H1 (cell line): Measurements from ENCODE around the gene ARFRP1. TPM values are rescaled to one million over a fixed set of nuclear protein-coding genes. Genes with fewer than 3 reads are reported as not detected.

Experiments
- CTCF ChIA-PET: fragments of 300-600 bp; sonication (Branson Sonifier 250); formaldehyde crosslinking; loops from one replicate; lab custom pipeline; 2021; ENCODE audit not compliant: partially characterized antibody; lab: Charles Lee
- POLR2A ChIA-PET: fragments of 300-600 bp; sonication (Branson Sonifier 250); formaldehyde crosslinking; loops from one replicate; lab custom pipeline; 2021; ENCODE audit warnings: inconsistent platforms; ENCODE audit not compliant: partially characterized antibody; lab: Charles Lee
- DNase-seq, 2 experiments: peaks; one replicate each; pipeline versions ENCODE4 v3.0.0 to v3.0.0-alpha.2; 2010 to 2022; ENCODE audit warnings: low spot score in 2 of 2, low read depth in 1 of 2, mixed read lengths in 1 of 2
- FAIRE-seq: peaks from 2 replicates; lab custom pipeline; 2011; peaks lifted over from hg19 to GRCh38; lab: Jason Lieb, UNC
- H2AFZ ChIP-seq: 2 replicates; pipeline ENCODE4 v1.8.1; 2012; ENCODE audit warnings: low read length, inconsistent platforms
- H2AK5ac ChIP-seq: 2 replicates; pipeline ENCODE4 v1.6.1; 2013; ENCODE audit warnings: low read depth, low read length
- H2BK120ac ChIP-seq: replicated peaks from 2 replicates; pipeline ENCODE3; 2013; ENCODE audit warnings: low read depth, low read length, inconsistent platforms
- H2BK12ac ChIP-seq: 2 replicates; pipeline ENCODE4 v1.6.1; 2013; ENCODE audit warnings: low read depth, low read length
- H2BK15ac ChIP-seq: 2 replicates; pipeline ENCODE4 v1.6.1; 2013; ENCODE audit warnings: low read length
- H2BK20ac ChIP-seq: 2 replicates; pipeline ENCODE4 v1.6.1; 2013; ENCODE audit warnings: low read length
- H2BK5ac ChIP-seq: 2 replicates; pipeline ENCODE4 v1.6.1; 2013; ENCODE audit warnings: low read depth, low read length
- H3K14ac ChIP-seq: 2 replicates; pipeline ENCODE4 v1.6.1; 2013; ENCODE audit warnings: inconsistent platforms; ENCODE audit not compliant: insufficient read length
- H3K18ac ChIP-seq: 2 replicates; pipeline ENCODE4 v1.6.1; 2013; ENCODE audit warnings: low read length; ENCODE audit errors: extremely low read depth
- H3K23ac ChIP-seq: 2 replicates; pipeline ENCODE4 v1.6.1; 2013; ENCODE audit warnings: inconsistent platforms; ENCODE audit not compliant: insufficient read length
- H3K23me2 ChIP-seq: 2 replicates; pipeline ENCODE4 v1.6.1; 2013; ENCODE audit warnings: low read depth, low read length
- H3K27ac ChIP-seq: 2 replicates; pipeline ENCODE4 v1.6.1; 2011; ENCODE audit warnings: low read depth, low read length, inconsistent platforms
- H3K27me3 ChIP-seq, 4 experiments: replicated peaks in 1 of 4; 1 replicate in 1 of 4; 2 replicates in 3 of 4; pipeline versions ENCODE4 v1.6.1 to v1.8.1; 2011 to 2013; ENCODE audit warnings: low read length in 3 of 4, mild to moderate bottlenecking in 3 of 4, inconsistent platforms in 2 of 4, mixed read lengths in 2 of 4, moderate library complexity in 1 of 4; ENCODE audit not compliant: control insufficient read depth in 3 of 4, insufficient read depth in 3 of 4; ENCODE audit errors: extremely low read depth in 1 of 4
- H3K36me3 ChIP-seq, 4 experiments: 2 replicates each; pipeline versions ENCODE4 v1.6.1 to v1.8.1; 2011 to 2013; ENCODE audit warnings: mild to moderate bottlenecking in 4 of 4, low read length in 3 of 4, moderate library complexity in 2 of 4, control low read depth in 1 of 4, inconsistent platforms in 1 of 4; ENCODE audit not compliant: insufficient read depth in 4 of 4, control insufficient read depth in 2 of 4
- H3K4ac ChIP-seq: replicated peaks from 2 replicates; pipeline ENCODE3; 2013; ENCODE audit warnings: low read length, low read depth, mixed read lengths, inconsistent platforms; ENCODE audit not compliant: insufficient read length
- H3K4me1 ChIP-seq, 4 experiments: replicated peaks in 1 of 4; 1 replicate in 1 of 4; 2 replicates in 3 of 4; pipeline versions ENCODE4 v1.6.1 to v1.8.1; 2011 to 2013; ENCODE audit warnings: low read length in 3 of 4, inconsistent platforms in 2 of 4, mixed read lengths in 1 of 4; ENCODE audit not compliant: insufficient read depth in 4 of 4, control insufficient read depth in 3 of 4
- H3K4me2 ChIP-seq, 2 experiments: 2 replicates each; pipeline versions ENCODE4 v1.6.1 to v1.8.1; 2011 to 2013; ENCODE audit warnings: low read depth in 2 of 2, low read length in 2 of 2, control low read depth in 1 of 2, inconsistent platforms in 1 of 2, mild to moderate bottlenecking in 1 of 2; ENCODE audit not compliant: insufficient read depth in 1 of 2
- H3K4me3 ChIP-seq, 4 experiments: fragments of 200-600, 300-600 bp in 1 of 4; sonication (generic), shearing (Covaris generic), sonication (Bioruptor Twin) in 1 of 4; 2 replicates each; pipeline versions ENCODE4 v1.5.1 to v1.8.1; 2011 to 2016; ENCODE audit warnings: low read length in 4 of 4, low read depth in 3 of 4, control low read depth in 2 of 4, inconsistent platforms in 2 of 4, mild to moderate bottlenecking in 2 of 4, mixed read lengths in 1 of 4, moderate library complexity in 1 of 4; ENCODE audit not compliant: insufficient read depth in 2 of 4; ENCODE audit errors: extremely low read depth in 1 of 4
- H3K56ac ChIP-seq: replicated peaks from 2 replicates; pipeline ENCODE3; 2013; ENCODE audit warnings: low read depth, mild to moderate bottlenecking, mixed read lengths, low read length, inconsistent platforms; ENCODE audit not compliant: insufficient read length
- H3K79me1 ChIP-seq: 2 replicates; pipeline ENCODE4 v1.6.1; 2013; ENCODE audit warnings: low read depth, low read length, control low read depth
- H3K79me2 ChIP-seq, 2 experiments: 2 replicates each; pipeline versions ENCODE4 v1.6.1 to v1.8.1; 2012 to 2013; ENCODE audit warnings: low read length in 2 of 2, mild to moderate bottlenecking in 2 of 2, inconsistent platforms in 1 of 2; ENCODE audit not compliant: insufficient read depth in 2 of 2, control insufficient read depth in 1 of 2
- H3K9ac ChIP-seq, 4 experiments: replicated peaks in 1 of 4; 1 replicate in 1 of 4; 2 replicates in 3 of 4; pipeline versions ENCODE4 v1.6.1 to v1.8.1; 2011 to 2013; ENCODE audit warnings: low read depth in 3 of 4, low read length in 3 of 4, control low read depth in 2 of 4, mild to moderate bottlenecking in 2 of 4, moderate library complexity in 2 of 4, inconsistent platforms in 1 of 4; ENCODE audit errors: extremely low read depth in 1 of 4
- H3K9me3 ChIP-seq, 2 experiments: 2 replicates each; pipeline versions ENCODE4 v1.6.1 to v1.8.1; 2012 to 2013; ENCODE audit warnings: mild to moderate bottlenecking in 2 of 2, moderate library complexity in 2 of 2, control low read depth in 1 of 2, inconsistent platforms in 1 of 2, low read depth in 1 of 2, low read length in 1 of 2, mixed read lengths in 1 of 2; ENCODE audit not compliant: insufficient read depth in 2 of 2
- H4K20me1 ChIP-seq, 2 experiments: replicated peaks in 1 of 2; 2 replicates each; pipeline versions ENCODE3 to v1.8.1; 2011 to 2013; ENCODE audit warnings: inconsistent platforms in 2 of 2, low read length in 2 of 2, mild to moderate bottlenecking in 1 of 2; ENCODE audit not compliant: insufficient read depth in 2 of 2, control insufficient read depth in 1 of 2
- H4K5ac ChIP-seq: 2 replicates; pipeline ENCODE4 v1.6.1; 2013; ENCODE audit warnings: low read length, low read depth, mixed read lengths, inconsistent platforms; ENCODE audit not compliant: insufficient read length
- H4K8ac ChIP-seq: 2 replicates; pipeline ENCODE4 v1.8.0; 2013; ENCODE audit warnings: mild to moderate bottlenecking, moderate library complexity, low read length, inconsistent platforms; ENCODE audit not compliant: insufficient read depth; ENCODE audit errors: extremely low read depth
- H4K91ac ChIP-seq: replicated peaks from 2 replicates; pipeline ENCODE3; 2013; ENCODE audit warnings: low read length, mixed read lengths, inconsistent platforms; ENCODE audit not compliant: insufficient read length
- BCL11A ChIP-seq, 2 experiments: IDR thresholded peaks; one replicate each; pipeline ENCODE4 v1.6.1; 2011; ENCODE audit warnings: low read depth in 2 of 2, low read length in 2 of 2, mild to moderate bottlenecking in 2 of 2
- BRCA1 ChIP-seq: IDR thresholded peaks from 2 replicates; pipeline ENCODE4 v1.6.1; 2012; ENCODE audit warnings: low read depth, low read length, improper control_type of control experiment
- CBX8 ChIP-seq: fragments of 300-800, 300-1000 bp; sonication (generic); IDR thresholded peaks from 2 replicates; pipeline ENCODE4 v1.7.1; 2016; ENCODE audit warnings: low read depth, low read length, borderline replicate concordance
- CHD2 ChIP-seq: IDR thresholded peaks from 2 replicates; pipeline ENCODE4 v1.6.1; 2012; ENCODE audit warnings: low read length, improper control_type of control experiment
- CREB1 ChIP-seq: IDR thresholded peaks from 2 replicates; pipeline ENCODE4 v1.6.1; 2012; ENCODE audit warnings: inconsistent platforms
- EGR1 ChIP-seq: IDR thresholded peaks from 2 replicates; pipeline ENCODE4 v1.6.1; 2011; ENCODE audit warnings: low read depth, low read length, borderline replicate concordance
- GABPA ChIP-seq: IDR thresholded peaks from 2 replicates; pipeline ENCODE4 v1.6.1; 2011; ENCODE audit warnings: mild to moderate bottlenecking, low read length, moderate library complexity, borderline replicate concordance; ENCODE audit not compliant: insufficient read depth
- JUND ChIP-seq: IDR thresholded peaks from 2 replicates; pipeline ENCODE4 v1.6.1; 2011; ENCODE audit warnings: mild to moderate bottlenecking, improper control_type of control experiment, low read length
- KDM4A ChIP-seq: IDR thresholded peaks from one replicate; pipeline ENCODE4 v1.7.1; 2012; ENCODE audit warnings: low read depth, mild to moderate bottlenecking, moderate library complexity, low read length, inconsistent platforms; ENCODE audit not compliant: severe bottlenecking
- PHF8 ChIP-seq: fragments of 200-600 bp; sonication (generic); conservative IDR thresholded peaks from 2 replicates; pipeline ENCODE4 v1.7.1; 2012; ENCODE audit warnings: low read depth, mild to moderate bottlenecking, inconsistent platforms, low read length, moderate library complexity
- WGBS, 2 experiments: shearing (Covaris generic) in 1 of 2; methylation state at CpG; one replicate each; pipeline versions ENCODE4 v1.1.6 to v1.1.7; 2013 to 2015; ENCODE audit warnings: low lambda C conversion rate in 2 of 2, mixed read lengths in 2 of 2, inconsistent platforms in 1 of 2, low coverage in 1 of 2, missing lambda C conversion rate in 1 of 2; ENCODE audit not compliant: insufficient replicate concordance in 2 of 2, insufficient coverage in 1 of 2, insufficient read length in 1 of 2; ENCODE audit errors: extremely low coverage in 1 of 2, missing lambda C conversion rate in 1 of 2; 5-methylcytosine and 5-hydroxymethylcytosine counted together
- polyA plus RNA-seq, 7 experiments: library from polyadenylated mRNA; depleted of rRNA in 3 of 7; stranded (reverse) in 5 of 7; unstranded in 2 of 7; fragments of >200 nt in 5 of 7; fragments of 200-250 nt in 2 of 7; gene quantifications; 1 replicate in 5 of 7; 2 replicates in 1 of 7; 4 replicates in 1 of 7; pipeline versions ENCODE4 v1.2.1 to v1.2.3, GENCODE V29; 2011 to 2013; ENCODE audit warnings: missing spikeins in 2 of 7, mixed read lengths in 2 of 7
- total RNA-seq: library from RNA; stranded (reverse); fragmentation: NEBNext Ultra II Directional; extraction: Animal tissue kit (Norgen Biotek cat#: 25700); gene quantifications from 2 replicates; pipeline ENCODE4 v1.2.1, GENCODE V29; 2021
- TF ChIP-seq, protein P1 (sequence below): IDR thresholded peaks from 2 replicates; pipeline ENCODE4 v1.6.1; 2012; ENCODE audit warnings: inconsistent platforms

ARFRP1 gene
- total and polyA plus RNA-seq, 2 of the 8 experiments (the other 6 are each of a cell fraction or from before 2014, with no cell fraction given): 12.9 to 22.9 TPM

- Histone ChIP-seq H2BK12ac (no peak overlapping the region), H4K8ac (no peak overlapping the region; the same call in 1 of the 2 replicates), H3K14ac (no peak overlapping the region), H3K23ac (no peak overlapping the region), H3K4me1 (no peaks in the 10 kb centered on the region; a peak in 1 of 7 replicates), H3K27me3 (no peaks in the 10 kb centered on the region), H3K56ac (no peak overlapping the region), H3K4ac (no peak overlapping the region), H3K18ac (no peak overlapping the region; the same call in 1 of the 2 replicates), H3K4me2 (no peak overlapping the region), H3K9me3 (no peaks in the 10 kb centered on the region), H4K20me1 (peaks cover 0 to 2% of the 10 kb centered on the region in 2 experiments), H3K27ac (no peak overlapping the region), H2BK5ac (peak overlapping the region; percentile 66), H3K79me2 (no peaks in the 10 kb centered on the region), H3K9ac (peak overlapping the region in 1 of 4 experiments; percentile 21; a peak in 1 of 7 replicates), H3K4me3 (no peak overlapping the region), H3K36me3 (peaks cover 0 to 3% (median 0%) of the 10 kb centered on the region in 4 experiments; a peak in 1 of 8 replicates), H2BK120ac (no peak overlapping the region), H2BK20ac (no peak overlapping the region), H2AFZ (no peak overlapping the region), H2BK15ac (no peak overlapping the region), H3K23me2 (no peaks in the 10 kb centered on the region), H2AK5ac (no peak overlapping the region), H4K5ac (no peak overlapping the region), H3K79me1 (no peaks in the 10 kb centered on the region), H4K91ac (no peak overlapping the region)
- FAIRE-seq (no peak), DNase-seq (no peak)
- WGBS, 2 experiments: 91% methylated on average over 39 of the region's 45 CpGs; no CpG with 5 or more reads in 1 of the 2 experiments
- CTCF ChIA-PET: interaction anchor here (0.6 to 1.0 kb wide), 3 partner anchors 12 to 108 kb away, joined by 3 to 4 read pairs (median 3); no protein-coding TSS in a partner anchor
- POLR2A ChIA-PET: interaction anchor here (0.7 to 4.3 kb wide), 3 partner anchors 11 to 29 kb away, joined by 4 to 31 read pairs (median 18); partner anchors contain the start of genes RTEL1 and TNFRSF6B
- no peak for TF ChIP-seq CREB1
- TF ChIP-seq BRCA1: no peak
- TF ChIP-seq, protein P1, sequence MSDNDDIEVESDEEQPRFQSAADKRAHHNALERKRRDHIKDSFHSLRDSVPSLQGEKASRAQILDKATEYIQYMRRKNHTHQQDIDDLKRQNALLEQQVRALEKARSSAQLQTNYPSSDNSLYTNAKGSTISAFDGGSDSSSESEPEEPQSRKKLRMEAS: no peak
- TF ChIP-seq KDM4A: no peak
- no peak for TF ChIP-seq CBX8
- no peak for TF ChIP-seq JUND
- no peak for TF ChIP-seq BCL11A (IDR thresholded peaks at IDR 0.05; ENCODE audit: low read depth in 2 of 2, low read length in 2 of 2)
- TF ChIP-seq PHF8: no peak
- TF ChIP-seq CHD2: no peak
- no peak for TF ChIP-seq EGR1
- no peak for TF ChIP-seq GABPA
These were observed 21.1 kb downstream of the ARFRP1 start for GRCh38 chr20:63686492-63687321.
